Measurements from ENCODE around the gene STX8.

Gene STX8

DNA sequence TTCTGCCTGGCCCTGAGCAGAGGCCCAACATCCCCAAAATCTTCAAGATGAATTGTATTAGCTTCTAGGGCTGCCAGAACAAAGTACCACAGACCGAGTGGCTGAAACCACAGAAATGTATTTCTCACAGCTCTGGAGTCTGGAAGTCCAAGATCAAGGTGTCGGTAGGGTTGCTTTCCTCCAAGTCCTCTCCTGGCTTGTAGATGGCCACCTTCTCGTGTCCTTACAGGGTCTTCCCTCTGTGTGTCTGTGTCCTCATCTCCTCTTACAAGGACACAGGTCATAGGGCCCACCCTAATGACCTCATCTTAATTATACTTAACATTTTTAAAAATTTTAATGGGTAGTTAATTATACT lies 338.6 kb downstream of the STX8 start:
- TF ChIP-seq, protein P1, sequence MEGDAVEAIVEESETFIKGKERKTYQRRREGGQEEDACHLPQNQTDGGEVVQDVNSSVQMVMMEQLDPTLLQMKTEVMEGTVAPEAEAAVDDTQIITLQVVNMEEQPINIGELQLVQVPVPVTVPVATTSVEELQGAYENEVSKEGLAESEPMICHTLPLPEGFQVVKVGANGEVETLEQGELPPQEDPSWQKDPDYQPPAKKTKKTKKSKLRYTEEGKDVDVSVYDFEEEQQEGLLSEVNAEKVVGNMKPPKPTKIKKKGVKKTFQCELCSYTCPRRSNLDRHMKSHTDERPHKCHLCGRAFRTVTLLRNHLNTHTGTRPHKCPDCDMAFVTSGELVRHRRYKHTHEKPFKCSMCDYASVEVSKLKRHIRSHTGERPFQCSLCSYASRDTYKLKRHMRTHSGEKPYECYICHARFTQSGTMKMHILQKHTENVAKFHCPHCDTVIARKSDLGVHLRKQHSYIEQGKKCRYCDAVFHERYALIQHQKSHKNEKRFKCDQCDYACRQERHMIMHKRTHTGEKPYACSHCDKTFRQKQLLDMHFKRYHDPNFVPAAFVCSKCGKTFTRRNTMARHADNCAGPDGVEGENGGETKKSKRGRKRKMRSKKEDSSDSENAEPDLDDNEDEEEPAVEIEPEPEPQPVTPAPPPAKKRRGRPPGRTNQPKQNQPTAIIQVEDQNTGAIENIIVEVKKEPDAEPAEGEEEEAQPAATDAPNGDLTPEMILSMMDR (IDR thresholded peaks at IDR 0.05; ENCODE audit: control insufficient read depth, extremely low read depth, insufficient read depth), result no peak
- no peak for DNase-seq (ENCODE audit: low read depth)
- no peak overlapping the region for H3K4me3 ChIP-seq (ENCODE audit: low read depth, low read length)

DNA sequence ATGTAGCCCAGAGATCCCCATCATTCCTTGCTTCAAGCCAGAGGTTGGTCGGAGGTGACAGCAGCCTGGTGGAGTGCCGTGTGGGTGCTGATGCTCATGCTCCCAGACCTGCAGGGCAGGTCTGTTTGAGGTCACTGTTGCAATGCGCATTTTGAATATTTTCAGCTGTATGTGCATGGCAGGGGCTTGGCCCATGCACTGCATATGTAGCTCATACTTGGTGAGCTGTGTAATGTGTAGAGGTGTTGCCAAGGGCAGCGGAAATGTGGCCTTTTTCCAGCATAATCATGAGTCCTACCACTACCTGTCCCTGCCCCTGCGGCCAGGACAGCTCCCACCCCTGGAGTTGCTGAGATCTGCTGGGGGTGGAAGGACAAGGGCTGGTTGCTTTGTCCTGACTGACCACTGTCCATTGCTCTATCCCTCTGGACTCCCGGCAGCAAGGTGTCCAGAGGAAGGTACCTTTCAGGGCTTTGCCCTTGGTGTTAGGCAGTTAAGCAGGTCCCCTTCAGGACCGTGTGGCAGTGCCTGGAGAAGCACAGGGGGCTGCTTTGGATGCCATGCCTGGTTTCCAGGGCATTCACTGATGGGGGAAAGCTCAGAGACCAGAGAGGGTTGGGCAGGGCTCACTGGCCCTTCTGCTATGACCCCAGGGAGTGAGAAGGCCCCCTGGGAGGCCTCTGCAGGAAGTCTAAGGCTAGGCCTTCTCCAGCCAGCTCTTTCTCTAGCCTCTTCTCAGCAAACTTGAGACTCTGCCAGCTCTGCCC lies 339.2 kb downstream of the STX8 start:
- no peak for DNase-seq (ENCODE audit: low read depth)
- TF ChIP-seq, protein P1 (IDR thresholded peaks at IDR 0.05; ENCODE audit: control insufficient read depth, extremely low read depth, insufficient read depth), result no peak
- H3K4me3 ChIP-seq (ENCODE audit: low read depth, low read length), result no peak overlapping the region

- H3K4me3 ChIP-seq (ENCODE audit: low read depth, low read length), result no peak overlapping the region
- TF ChIP-seq, protein P1 (IDR thresholded peaks at IDR 0.05; ENCODE audit: control insufficient read depth, extremely low read depth, insufficient read depth), result no peak
Measured at GRCh38 chr17:9235346-9235745, 340.3 kb downstream of the STX8 start.

GRCh38 chr17:9234389-9234945 lies 341.2 kb downstream of the STX8 start:
- DNase-seq (ENCODE audit: low read depth), result no peak
- TF ChIP-seq, protein P1 (IDR thresholded peaks at IDR 0.05; ENCODE audit: control insufficient read depth, extremely low read depth, insufficient read depth), result no peak
- H3K4me3 ChIP-seq (ENCODE audit: low read depth, low read length), result no peak overlapping the region

More at GRCh38 chr17:9235346-9235745, 340.3 kb downstream of the STX8 start:
- no peak for DNase-seq (ENCODE audit: low read depth)

- TF ChIP-seq, protein P1 (IDR thresholded peaks at IDR 0.05; ENCODE audit: control insufficient read depth, extremely low read depth, insufficient read depth), result no peak
- no peak overlapping the region for H3K4me3 ChIP-seq (ENCODE audit: low read depth, low read length)
- DNase-seq (ENCODE audit: low read depth), result no peak
Measured at GRCh38 chr17:9233761-9234160, 341.9 kb downstream of the STX8 start.

- no peak overlapping the region for H3K4me3 ChIP-seq (ENCODE audit: low read depth, low read length)
- DNase-seq (ENCODE audit: low read depth), result no peak
- TF ChIP-seq, protein P1 (IDR thresholded peaks at IDR 0.05; ENCODE audit: control insufficient read depth, extremely low read depth, insufficient read depth), result no peak
Measured at GRCh38 chr17:9233271-9233599, 342.4 kb downstream of the STX8 start.

Measured in LNCaP clone FGC (cell line).